WTC11 (cell line): ENCODE results near the gene ANKLE2. TPM values are rescaled to one million over a fixed set of nuclear protein-coding genes. Genes with fewer than 3 reads are reported as not detected.

ENCODE experiments used
- ATAC-seq: fragments of 200-7000 bp; cut with Tn5 transposase; 2 replicates; pipeline ENCODE4 v1.10.0; 2021; ENCODE audit warnings: mild to moderate bottlenecking, moderate library complexity
- CTCF ChIA-PET: fragments of 300-600 bp; sonication (Branson Sonifier 250); formaldehyde crosslinking; loops from one replicate; lab custom pipeline; 2021; ENCODE audit warnings: antibody characterized with exemption; lab: Charles Lee
- POLR2A ChIA-PET: fragments of 350-600 bp; sonication (Branson Sonifier 250); formaldehyde crosslinking; loops from one replicate; lab custom pipeline; 2021; ENCODE audit warnings: antibody characterized with exemption; lab: Charles Lee
- DNase-seq: peaks from one replicate; pipeline ENCODE4 v3.0.0; 2021; ENCODE audit warnings: low spot score
- H3K27ac Mint-ChIP-seq: 2 replicates; pipeline ENCODE4 v1.8.0; 2021; ENCODE audit warnings: mixed read lengths
- H3K27me3 Mint-ChIP-seq: 2 replicates; pipeline ENCODE4 v1.8.0; 2021; ENCODE audit warnings: low read depth, mild to moderate bottlenecking, moderate library complexity, mixed read lengths
- H3K36me3 Mint-ChIP-seq: 2 replicates; pipeline ENCODE4 v1.8.0; 2021; ENCODE audit warnings: mixed read lengths
- H3K4me1 Mint-ChIP-seq: 2 replicates; pipeline ENCODE4 v1.8.0; 2022; ENCODE audit warnings: mixed read lengths
- H3K4me3 Mint-ChIP-seq: 2 replicates; pipeline ENCODE4 v1.8.0; 2021; ENCODE audit warnings: mild to moderate bottlenecking, moderate library complexity, mixed read lengths
- H3K9me3 Mint-ChIP-seq: 2 replicates; pipeline ENCODE4 v1.8.0; 2021; ENCODE audit warnings: mixed read lengths
- ATF3 ChIP-seq: sonication (generic); formaldehyde crosslinking; conservative IDR thresholded peaks from 2 replicates; pipeline ENCODE4 v1.8.1; 2022; ENCODE audit warnings: mild to moderate bottlenecking, missing genetic modification reagents
- ELF4 ChIP-seq: sonication (generic); formaldehyde crosslinking; IDR thresholded peaks from 2 replicates; pipeline ENCODE4 v1.8.1; 2022; ENCODE audit warnings: low read depth, mild to moderate bottlenecking, moderate library complexity, missing genetic modification reagents
- EMX1 ChIP-seq: fragments of 250-450 bp; sonication (Bioruptor Pico); IDR thresholded peaks from 2 replicates; pipeline ENCODE4 v1.8.0; 2021; ENCODE audit warnings: mild to moderate bottlenecking
- ETV6 ChIP-seq: sonication (generic); formaldehyde crosslinking; IDR thresholded peaks from 2 replicates; pipeline ENCODE4 v1.8.1; 2022; ENCODE audit warnings: mild to moderate bottlenecking, missing genetic modification reagents
- FOXP4 ChIP-seq: sonication (generic); formaldehyde crosslinking; IDR thresholded peaks from 2 replicates; pipeline ENCODE4 v1.8.0; 2022; ENCODE audit warnings: mild to moderate bottlenecking, missing genetic modification reagents
- GRHL2 ChIP-seq: fragments of 250-450 bp; sonication (Bioruptor Pico); IDR thresholded peaks from 2 replicates; pipeline ENCODE4 v1.8.0; 2022; ENCODE audit warnings: mild to moderate bottlenecking, moderate library complexity; ENCODE audit not compliant: insufficient replicate concordance, severe bottlenecking
- HMGXB4 ChIP-seq: sonication (generic); formaldehyde crosslinking; IDR thresholded peaks from 2 replicates; pipeline ENCODE4 v1.8.1; 2023; ENCODE audit warnings: mild to moderate bottlenecking, moderate library complexity, missing genetic modification reagents
- MYBL2 ChIP-seq: sonication (generic); formaldehyde crosslinking; IDR thresholded peaks from 2 replicates; pipeline ENCODE4 v1.8.1; 2023; ENCODE audit warnings: mild to moderate bottlenecking, moderate library complexity, missing genetic modification reagents
- NFATC4 ChIP-seq: fragments of 250-450 bp; sonication (Bioruptor Pico); IDR thresholded peaks from 2 replicates; pipeline ENCODE4 v1.9.0; 2021; ENCODE audit warnings: mild to moderate bottlenecking
- NR1H2 ChIP-seq: sonication (generic); formaldehyde crosslinking; IDR thresholded peaks from 2 replicates; pipeline ENCODE4 v1.9.0; 2021; ENCODE audit warnings: mild to moderate bottlenecking, moderate library complexity, missing genetic modification reagents
- PRDM15 ChIP-seq: sonication (generic); formaldehyde crosslinking; IDR thresholded peaks from 2 replicates; pipeline ENCODE4 v1.8.0; 2022; ENCODE audit warnings: missing genetic modification reagents
- USF2 ChIP-seq: sonication (generic); formaldehyde crosslinking; IDR thresholded peaks from 2 replicates; pipeline ENCODE4 v1.8.1; 2023; ENCODE audit warnings: mild to moderate bottlenecking, missing genetic modification reagents, moderate library complexity
- ZMAT4 ChIP-seq: fragments of 250-450 bp; sonication (Bioruptor Pico); IDR thresholded peaks from 2 replicates; pipeline ENCODE4 v1.9.0; 2021; ENCODE audit warnings: mild to moderate bottlenecking
- ZNF416 ChIP-seq: fragments of 250-450 bp; sonication (Bioruptor Pico); IDR thresholded peaks from 2 replicates; pipeline ENCODE4 v1.9.0; 2021; ENCODE audit warnings: mild to moderate bottlenecking, inconsistent platforms
- ZNF423 ChIP-seq: fragments of 250-450 bp; sonication (Bioruptor Pico); IDR thresholded peaks from 2 replicates; pipeline ENCODE4 v2.1.2; 2022; ENCODE audit warnings: mild to moderate bottlenecking, moderate library complexity
- total RNA-seq: library from RNA; stranded (reverse); gene quantifications from 3 replicates; pipeline ENCODE4 v1.2.3, GENCODE V29; 2021

ANKLE2 gene
- total RNA-seq, 1 experiment from 2014 or later = 63.8 TPM

- Mint-ChIP-seq H3K27ac (no peak overlapping the region; the same call in 1 of the 2 replicates), H3K27me3 (no peaks in the 10 kb centered on the region), H3K9me3 (no peaks in the 10 kb centered on the region), H3K4me1 (no peaks in the 10 kb centered on the region), H3K36me3 (peaks cover 50% of the 10 kb centered on the region), H3K4me3 (no peak overlapping the region)
- ATAC-seq = no peak
- TF ChIP-seq ZNF416 (CRISPR knock-in tag) (no peak), FOXP4 (CRISPR knock-in tag) (no peak), ZMAT4 (CRISPR knock-in tag) (no peak), NR1H2 (CRISPR knock-in tag) (no peak), GRHL2 (no peak), USF2 (no peak), NFATC4 (CRISPR knock-in tag) (no peak), HMGXB4 (CRISPR knock-in tag) (no peak)
- POLR2A ChIA-PET = no interaction called here
- DNase-seq = no peak
- CTCF ChIA-PET = no interaction called here
These were observed 18.2 kb upstream of the ANKLE2 start for GRCh38 chr12:132779781-132780353.

- peaks cover 46% of the 10 kb centered on the region for H3K36me3 Mint-ChIP-seq
- no peak for TF ChIP-seq ELF4 (CRISPR knock-in tag)
- no peak for TF ChIP-seq ATF3 (CRISPR knock-in tag)
- no peak for TF ChIP-seq MYBL2 (CRISPR knock-in tag)
- TF ChIP-seq ZNF423 = no peak
- no peak for TF ChIP-seq EMX1 (CRISPR knock-in tag)
- no peak for ATAC-seq
- no peak for DNase-seq
- ChIA-PET POLR2A (no interaction called here), CTCF (no interaction called here)
- no peak overlapping the region for H3K4me3 Mint-ChIP-seq
- no peaks in the 10 kb centered on the region for H3K9me3 Mint-ChIP-seq
- H3K27ac Mint-ChIP-seq = no peak overlapping the region
- H3K4me1 Mint-ChIP-seq = no peaks in the 10 kb centered on the region
- no peaks in the 10 kb centered on the region for H3K27me3 Mint-ChIP-seq
These were observed 16.0 kb upstream of the ANKLE2 start for GRCh38 chr12:132777614-132778013.

- Mint-ChIP-seq H3K27me3 (no peaks in the 10 kb centered on the region), H3K27ac (no peak overlapping the region; the same call in 1 of the 2 replicates), H3K36me3 (peaks cover 48% of the 10 kb centered on the region), H3K4me3 (no peak overlapping the region), H3K9me3 (no peaks in the 10 kb centered on the region), H3K4me1 (no peaks in the 10 kb centered on the region)
- DNase-seq (no peak), ATAC-seq (no peak)
- ChIA-PET POLR2A (no interaction called here), CTCF (interaction anchor here (1.3 kb wide), 1 partner anchor 8 kb away, joined by 5 read pairs; no protein-coding TSS in a partner anchor)
- TF ChIP-seq PRDM15 (CRISPR knock-in tag) (no peak), FOXP4 (CRISPR knock-in tag) (no peak), ETV6 (CRISPR knock-in tag) (no peak)
These were observed 15.4 kb upstream of the ANKLE2 start for GRCh38 chr12:132776816-132777568.
